HG02840 (cell line): ENCODE results near the gene UBE2K.
A peak's percentile ranks its signal among the peaks of the same experiment; 100 is the strongest.
"Not testable (repeated sequence)": the region's sequence is repeated elsewhere in the genome, so short reads cannot be mapped to it uniquely, and the experiment has no call there.

Experiments used
- ATAC-seq: cut with Tn5 transposase; IDR thresholded peaks from one replicate; pipeline ENCODE4 v1.9.1; 2021; ENCODE audit warnings: mild to moderate bottlenecking, moderate library complexity, moderate number of reproducible peaks; ENCODE audit not compliant: unreplicated experiment, low FRiP score

UBE2K gene, protein sequence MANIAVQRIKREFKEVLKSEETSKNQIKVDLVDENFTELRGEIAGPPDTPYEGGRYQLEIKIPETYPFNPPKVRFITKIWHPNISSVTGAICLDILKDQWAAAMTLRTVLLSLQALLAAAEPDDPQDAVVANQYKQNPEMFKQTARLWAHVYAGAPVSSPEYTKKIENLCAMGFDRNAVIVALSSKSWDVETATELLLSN

DNA sequence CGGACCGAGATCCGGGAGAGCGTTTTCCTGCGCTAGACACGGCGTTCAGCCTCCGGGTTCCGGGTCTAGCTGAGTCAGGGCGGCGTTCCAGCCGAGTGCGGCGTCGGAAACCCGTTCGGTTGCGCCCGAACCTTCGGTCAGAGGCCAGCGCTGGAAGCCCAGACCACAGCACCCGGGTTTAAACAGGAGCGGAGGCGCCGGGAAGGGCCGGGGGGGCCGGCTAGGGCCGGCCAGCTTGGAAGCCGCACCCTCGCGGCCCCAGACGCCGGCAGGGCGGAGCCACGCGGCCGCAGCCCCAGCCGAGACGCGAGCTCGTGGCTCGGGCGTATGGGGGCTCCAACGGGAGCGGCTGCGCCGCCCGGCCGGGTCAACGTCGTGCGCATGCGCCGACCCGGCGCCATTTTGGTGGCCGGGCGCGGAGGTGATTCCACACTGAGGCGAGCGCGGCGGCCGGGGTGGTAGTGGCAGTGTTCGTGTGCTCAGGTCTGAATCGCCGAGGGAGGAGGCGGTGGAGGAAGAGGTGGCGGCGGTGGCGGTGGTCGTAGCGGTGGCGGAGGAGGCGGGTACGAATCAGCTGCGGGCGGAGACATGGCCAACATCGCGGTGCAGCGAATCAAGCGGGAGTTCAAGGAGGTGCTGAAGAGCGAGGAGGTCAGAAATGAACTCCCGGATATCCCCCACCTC, at the start of gene UBE2K:
TSS of gene UBE2K (plus strand) at position 397 of the 684 bp plus-strand sequence. CDS start at position 589, 192 bp downstream.
- ATAC-seq: peak; percentile 85

DNA sequence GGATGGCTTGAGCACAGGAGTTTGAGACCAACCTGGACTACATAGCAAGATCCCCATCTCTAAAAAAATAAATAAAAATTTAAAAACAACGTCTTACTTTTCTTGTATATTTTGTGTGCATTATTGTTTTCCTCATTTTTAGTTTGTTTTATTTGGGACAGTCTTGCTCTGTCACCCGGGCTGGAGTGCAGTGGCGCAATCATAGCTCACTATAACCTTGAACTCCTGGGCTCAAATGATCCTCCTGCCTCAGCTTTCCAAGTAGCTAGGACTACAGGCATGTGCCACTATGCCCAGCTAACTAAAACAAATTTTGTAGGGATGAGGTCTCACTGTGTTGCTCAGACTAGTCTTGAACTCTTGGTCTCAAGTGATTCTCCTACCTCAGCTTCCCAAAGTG, 49.7 kb upstream of the UBE2K start:
- no peak for ATAC-seq

DNA sequence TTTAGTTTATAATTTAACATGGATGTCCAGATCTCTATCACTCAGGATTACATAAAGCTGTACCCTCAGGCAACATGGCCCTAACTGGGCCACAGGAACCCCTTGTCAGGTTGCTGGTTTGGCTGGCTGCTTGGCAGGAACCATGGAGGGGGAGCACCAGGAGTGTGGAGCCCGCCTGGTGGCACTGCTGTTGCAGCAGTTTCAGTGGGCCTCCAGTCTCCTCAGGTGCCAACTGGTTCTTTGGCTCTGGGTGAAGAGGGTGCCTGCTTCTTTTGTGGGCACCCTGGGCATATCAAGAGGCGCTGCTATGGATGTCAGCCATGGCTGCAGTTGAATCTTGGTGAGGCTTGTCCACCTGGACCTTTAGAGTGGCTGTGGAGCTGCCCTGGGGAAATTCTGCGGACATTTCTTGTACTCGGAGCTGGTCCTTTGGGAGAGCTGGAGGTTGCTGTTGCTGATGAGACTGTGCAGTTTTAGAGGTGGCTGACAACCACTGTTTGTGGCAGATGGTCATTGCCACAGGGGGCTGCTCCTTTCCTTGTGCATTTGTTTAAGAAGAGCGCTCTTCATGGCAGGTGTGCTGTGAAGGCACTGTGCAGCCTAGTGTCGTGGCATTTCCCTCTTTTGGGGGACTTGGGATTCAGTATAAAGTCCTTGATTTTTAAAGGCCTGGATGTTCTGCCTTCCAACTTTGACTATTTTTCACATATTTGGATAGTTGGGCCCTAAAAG, 48.9 kb upstream of the UBE2K start:
- ATAC-seq: no peak

DNA sequence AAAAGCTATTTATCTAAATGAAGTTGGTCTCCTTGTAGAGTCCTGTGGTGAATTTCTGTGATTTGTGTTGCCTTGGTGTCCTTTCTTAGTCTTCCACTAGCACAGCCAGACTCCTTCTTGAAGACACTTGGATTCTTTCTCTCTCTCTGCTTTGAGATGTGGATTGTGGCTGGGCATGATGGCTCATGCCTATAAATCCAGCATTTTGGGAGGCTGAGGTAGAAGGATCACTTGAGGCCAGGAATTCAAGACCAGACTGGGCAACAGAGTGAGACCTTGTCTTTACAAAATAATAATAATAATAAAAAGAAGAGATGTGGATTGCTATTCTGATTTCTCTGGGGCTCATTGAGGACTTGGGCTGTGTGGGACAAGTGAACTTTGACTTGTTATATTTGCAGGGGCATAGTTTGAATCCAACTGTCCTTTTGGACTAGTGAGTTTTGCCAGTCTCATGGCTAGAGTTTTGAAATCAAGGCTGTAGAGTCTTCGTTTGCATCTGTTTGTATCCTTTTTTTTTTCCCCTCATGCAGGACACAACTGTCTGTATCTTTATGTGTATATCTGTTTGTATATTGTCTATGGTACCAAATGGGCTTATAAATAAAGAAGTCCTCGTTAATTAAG, 48.2 kb upstream of the UBE2K start:
- no peak for ATAC-seq

DNA sequence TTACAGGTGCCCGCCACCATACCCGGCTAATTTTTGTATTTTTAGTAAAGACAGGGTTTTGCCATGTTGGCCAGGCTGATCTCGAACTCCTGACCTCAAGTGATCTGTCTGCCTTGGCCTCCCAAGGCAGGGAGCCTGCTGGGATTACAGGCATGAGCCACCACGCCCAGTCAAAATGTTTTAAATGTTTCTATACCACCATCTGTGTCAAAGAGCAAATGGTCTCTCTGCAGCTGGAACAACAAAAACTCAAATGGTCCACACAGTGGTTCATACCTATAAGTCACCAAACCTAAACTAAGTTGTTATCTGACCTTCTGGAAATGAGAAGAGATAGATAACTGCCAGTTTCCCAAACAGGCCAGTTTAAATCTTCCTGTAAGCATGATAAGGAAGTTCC, 46.4 kb upstream of the UBE2K start:
- ATAC-seq: not testable (repeated sequence)

DNA sequence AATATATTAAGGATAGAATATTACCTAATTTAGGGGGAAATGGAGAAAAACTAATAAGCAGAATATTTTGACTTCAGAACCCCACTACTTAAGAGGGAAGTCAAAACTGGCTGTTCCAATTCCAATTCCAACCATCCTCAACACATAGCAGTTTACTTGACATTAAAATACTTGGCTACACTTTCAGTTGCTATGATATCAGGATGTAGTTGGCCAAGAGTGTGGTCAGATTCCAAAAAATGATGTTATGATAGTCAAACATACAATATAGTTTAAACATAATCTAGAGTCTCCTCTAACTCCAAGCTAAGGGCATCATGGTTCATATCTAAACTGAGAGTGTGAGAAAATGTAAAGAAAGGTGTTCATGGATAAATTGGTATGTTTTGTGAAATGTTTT, 42.7 kb upstream of the UBE2K start:
- ATAC-seq: no peak

DNA sequence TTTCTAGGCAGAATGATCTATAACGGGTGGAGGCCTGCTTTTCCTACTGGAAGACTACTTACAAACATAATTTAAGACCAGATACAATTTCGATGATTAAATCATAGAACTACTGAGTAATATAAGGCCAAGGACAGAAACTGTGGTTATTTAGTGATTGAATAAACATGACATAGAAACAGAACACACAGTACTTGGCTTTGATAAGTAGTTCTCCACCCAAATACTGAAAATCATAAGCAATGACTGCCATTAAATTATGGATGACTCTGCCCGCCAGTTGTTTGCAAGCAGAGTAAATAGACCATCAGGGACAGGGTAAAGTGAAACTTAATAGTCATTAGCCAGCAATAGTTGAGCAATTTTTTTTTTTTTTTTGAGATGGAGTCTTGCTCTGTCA, 42.1 kb upstream of the UBE2K start:
- no peak for ATAC-seq

DNA sequence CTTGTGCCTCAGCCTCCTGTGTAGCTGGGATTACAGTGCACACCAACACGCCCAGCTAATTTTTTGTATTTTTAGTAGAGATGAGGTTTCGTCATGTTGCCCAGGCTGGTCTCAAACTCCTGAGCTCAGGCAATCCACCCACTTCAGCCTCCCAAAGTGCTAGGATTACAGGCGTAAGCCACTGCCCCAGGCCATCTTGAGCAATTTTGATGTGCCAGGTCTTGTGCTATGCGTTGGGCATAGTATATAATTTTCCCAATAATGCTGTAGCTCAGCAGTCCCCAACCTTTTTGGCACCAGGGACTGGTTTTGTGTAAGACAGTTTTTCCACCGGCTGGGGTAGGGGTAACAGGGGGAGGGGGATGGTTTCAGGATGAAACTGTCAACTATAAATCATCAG, 41.3 kb upstream of the UBE2K start:
- ATAC-seq: not testable (repeated sequence)

DNA sequence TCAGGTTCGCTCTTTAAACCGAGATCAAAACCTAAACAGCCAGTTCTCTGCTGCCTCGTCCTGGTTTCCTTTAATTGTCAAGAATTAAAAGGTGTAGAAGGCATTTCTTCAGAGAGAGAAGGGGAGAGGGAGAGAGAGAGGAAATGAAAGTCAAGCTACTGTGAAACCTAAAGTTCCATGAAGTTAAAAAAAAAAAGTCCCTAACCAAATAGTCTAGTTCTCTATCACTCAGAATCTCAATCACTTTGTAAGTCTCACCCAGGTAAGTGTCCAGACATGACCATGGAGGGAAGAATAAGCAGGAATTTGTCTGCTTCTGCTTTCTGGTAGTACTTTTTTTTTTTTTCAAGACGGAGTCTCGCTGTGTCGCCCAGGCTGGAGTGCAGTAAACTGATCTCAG, 40.5 kb upstream of the UBE2K start:
- no peak for ATAC-seq

DNA sequence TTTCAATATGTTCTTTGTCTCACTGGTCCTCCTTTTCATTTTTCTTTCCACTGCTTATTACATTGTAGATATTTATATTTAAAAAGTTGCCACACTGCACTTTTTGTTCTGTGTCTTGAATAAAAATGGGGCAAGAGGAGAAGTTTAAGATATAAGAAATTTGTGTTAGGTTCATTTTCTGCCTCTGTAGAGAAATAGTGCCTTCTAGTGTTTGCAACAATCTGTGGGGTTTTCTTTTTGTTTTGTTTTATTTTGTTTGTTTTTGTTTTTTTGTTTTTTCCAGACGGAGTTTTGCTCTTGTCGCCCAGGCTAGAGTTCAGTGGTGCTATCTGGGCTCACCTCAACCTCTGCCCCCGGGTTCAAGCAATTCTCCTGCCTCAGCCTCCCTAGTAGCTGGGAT, 39.2 kb upstream of the UBE2K start:
- ATAC-seq: no peak

DNA sequence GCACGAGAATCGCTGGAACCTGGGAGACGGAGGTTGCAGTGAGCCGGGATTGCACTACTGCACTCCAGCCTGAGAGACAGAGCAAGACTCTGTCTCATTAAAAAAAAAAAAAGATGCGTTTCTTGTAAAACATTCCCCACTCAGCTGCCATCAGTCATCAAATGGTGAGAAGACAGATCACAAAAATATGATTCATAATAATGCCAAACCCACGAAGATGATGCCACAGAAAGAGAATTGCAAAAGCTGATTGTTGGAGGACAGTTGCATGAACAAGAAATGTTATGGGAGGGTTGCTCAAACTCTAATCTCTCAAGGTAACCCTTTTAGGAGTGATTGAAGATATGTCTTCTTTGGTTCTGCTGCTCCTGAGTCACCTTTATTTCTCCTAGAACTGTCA, 37.9 kb upstream of the UBE2K start:
- no peak for ATAC-seq

DNA sequence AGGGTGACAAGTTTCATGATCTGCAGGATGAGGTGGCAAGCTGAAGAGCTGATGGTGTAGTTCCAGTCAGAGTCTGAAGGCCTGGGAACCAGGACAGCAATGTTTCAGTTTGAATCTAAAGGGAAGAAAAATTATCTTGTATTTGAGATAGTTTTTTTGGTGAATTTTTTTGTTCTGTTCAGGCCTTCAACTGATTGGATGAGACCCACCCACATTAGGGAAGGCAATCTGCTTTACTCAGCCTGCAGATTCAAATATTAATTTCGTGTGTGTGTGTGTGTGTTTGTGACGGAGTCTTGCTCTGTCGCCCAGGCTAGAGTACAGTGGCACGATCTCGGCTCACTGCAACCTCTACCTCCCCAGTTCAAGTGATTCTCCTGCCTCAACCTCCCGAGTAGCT, 37.2 kb upstream of the UBE2K start:
- ATAC-seq: no peak

DNA sequence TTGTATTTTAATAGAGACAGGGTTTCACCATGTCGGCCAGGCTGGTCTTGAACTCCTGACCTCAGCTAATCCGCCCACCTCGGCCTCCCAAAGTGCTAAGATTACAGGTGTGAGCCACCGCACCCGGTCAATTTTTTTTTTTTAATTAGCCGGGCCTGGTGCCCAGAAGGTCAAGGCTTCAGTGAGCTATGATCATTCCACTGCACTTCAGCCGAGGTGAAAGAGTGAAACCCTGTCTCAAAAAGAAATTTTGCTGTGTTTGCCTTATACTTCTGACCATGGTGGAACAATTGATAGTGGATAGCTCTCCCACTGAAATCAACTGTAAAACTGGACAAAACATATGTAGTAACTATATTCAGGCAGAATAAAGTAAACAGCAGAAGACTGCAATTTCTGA, 35.3 kb upstream of the UBE2K start:
- no peak for ATAC-seq

DNA sequence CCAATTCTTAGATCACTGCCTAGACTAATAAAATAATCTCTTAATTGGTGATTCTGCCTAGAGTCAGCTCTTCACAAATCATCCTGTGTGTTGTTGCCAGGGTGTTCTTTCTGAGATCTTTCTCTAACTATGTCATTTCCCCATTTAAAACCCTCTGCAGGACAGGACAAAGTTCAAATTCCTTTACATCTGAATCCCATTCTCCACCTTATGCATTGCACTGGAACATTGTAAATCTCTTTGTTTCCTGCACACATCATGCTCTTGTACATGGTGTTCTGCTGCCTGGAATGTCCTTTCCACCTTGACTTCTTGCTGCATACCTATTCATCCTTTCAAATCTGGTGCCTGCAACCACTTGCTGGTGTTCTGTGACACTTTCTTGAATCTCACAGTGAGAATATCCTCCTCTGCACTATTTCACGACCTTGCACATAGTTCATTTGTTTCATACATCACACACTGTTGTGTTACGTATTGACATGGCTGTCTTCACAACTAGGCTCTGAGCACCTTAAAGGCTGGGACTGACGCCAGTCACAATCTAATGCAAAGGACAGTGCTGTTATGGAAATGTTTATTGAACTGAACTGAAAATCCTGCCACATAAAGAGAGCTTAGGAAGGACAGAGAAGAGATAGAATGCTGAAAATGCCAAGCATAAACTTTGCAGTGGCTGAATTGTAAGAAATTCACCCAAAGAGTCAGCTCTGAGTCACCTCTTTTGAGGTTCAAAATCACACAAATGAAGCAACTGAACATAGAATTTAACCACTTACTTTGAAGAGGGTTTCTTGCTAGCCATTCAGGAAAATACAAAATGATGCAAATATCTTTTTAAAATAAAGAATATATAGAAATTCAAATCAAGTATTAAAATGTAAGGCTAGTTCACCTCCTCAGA, 32.9 kb upstream of the UBE2K start:
- no peak for ATAC-seq

DNA sequence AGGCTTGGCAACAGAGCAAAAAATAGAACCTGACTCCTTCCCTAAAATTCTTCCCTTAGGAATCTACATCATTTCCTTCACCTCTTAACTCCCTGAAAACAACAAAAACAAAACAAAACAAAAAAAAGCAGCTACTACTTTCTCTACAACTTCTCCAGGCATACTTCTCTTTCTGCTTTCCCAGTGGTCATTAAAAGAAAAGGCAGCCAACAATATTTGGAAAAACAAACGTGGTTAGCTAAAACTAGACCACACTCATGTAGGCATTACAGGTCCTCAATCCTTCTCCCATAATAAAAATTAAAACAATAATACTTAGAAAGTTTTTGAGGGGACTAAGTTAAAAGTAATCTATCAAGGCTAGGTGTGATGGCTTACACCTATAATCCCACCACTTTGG, 30.2 kb upstream of the UBE2K start:
- ATAC-seq: no peak

DNA sequence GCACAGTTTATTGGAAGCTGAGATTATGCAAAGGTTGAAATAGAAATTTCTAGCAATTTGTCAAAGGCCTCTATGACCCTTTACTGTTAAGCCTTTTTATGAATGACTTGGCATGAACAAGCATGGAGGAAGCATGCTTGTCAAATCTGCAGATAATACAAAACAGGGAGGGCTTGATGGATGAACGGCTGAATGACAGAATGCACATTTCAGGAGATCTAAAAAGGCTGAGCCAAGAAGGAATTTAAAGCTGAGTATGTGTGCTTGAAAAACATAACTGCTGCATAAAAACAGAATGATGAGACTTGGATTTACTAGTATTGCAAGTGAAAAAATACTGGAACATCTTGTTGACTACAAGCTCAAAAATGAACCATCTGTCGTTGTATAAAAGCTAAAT, 29.0 kb upstream of the UBE2K start:
- ATAC-seq: no peak

DNA sequence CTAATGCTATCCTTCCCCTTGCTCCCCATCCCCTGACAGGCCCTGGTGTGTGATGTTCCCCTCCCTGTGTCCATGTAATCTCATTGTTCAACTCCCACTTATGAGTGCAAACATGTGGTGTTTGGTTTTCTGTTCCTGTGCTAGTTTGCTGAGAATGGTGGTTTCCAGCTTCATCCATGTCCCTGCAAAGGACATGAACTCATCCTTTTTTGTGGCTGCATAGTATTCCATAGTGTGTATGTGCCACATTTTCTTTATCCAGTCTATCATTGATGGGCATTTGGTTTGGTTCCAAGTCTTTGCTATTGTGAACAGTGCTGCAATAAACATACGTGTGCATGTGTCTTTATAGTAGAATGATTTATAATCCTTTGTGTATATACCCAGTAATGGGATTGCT, 27.6 kb upstream of the UBE2K start:
- not testable (repeated sequence) for ATAC-seq

DNA sequence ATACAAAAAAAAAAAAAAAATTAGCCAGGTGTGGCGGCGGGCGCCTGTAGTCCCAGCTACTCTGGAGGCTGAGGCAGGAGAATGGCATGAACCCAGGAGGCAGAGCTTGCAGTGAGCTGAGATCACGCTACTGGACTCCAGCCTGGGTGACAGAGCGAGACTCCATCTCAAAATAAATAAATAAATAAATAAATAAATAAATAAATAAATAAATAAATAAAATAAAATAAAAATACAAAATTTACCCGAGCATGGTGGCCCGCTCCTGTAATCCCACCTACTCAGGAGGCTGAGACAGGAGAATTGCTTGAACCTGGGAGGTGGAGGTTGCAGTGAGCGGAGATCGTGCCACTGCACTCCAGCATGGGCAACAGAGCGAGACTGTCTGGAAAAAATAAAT, 22.3 kb upstream of the UBE2K start:
- ATAC-seq: not testable (repeated sequence)

DNA sequence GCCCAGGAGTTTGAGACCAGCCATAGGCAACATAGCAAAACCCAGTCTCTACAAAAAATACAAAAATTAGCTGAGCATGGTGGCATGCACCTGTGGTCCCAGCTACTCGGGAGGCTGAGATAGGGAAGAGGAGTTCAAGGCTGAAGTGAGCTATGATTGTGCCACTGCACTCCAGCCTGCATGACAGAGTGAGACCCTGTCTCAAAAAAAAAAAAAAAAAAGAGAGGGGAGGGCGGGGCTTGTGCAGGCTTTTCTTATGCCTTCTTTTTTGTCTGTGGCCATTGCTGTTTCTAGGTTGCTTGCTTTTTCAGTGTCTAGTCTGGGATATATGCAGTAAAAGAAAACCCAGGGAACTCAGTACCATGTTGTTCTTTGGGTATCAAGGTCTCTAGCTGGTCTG, 16.9 kb upstream of the UBE2K start:
- not testable (repeated sequence) for ATAC-seq

DNA sequence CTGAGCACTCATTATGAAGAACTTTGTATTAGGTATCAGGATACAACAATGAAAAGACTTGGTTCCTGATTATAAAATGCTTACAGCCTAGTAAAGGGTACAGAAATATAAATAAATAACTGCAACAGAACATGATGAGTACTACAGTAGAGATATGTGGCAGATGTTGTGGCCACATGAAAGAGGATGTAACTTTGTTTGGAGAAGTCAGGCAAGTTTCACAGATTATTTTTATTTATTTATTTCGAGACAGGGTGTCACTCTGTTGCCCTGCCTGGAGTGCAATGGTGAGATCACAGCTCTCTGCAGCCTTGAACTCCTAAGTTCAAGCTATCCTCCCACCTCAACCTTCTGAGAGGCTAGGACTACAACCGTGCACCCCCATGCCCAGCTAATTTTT, 15.8 kb upstream of the UBE2K start:
- no peak for ATAC-seq
